HepG2 (cell line): Measurements from ENCODE around the gene C1S. TPM values are rescaled to one million over a fixed set of nuclear protein-coding genes. Genes with fewer than 3 reads are reported as not detected.

Source experiments
- ATAC-seq: fragments of 200-7000 bp; cut with Tn5 transposase; 3 replicates; pipeline ENCODE4 v1.9.1; 2020; ENCODE audit warnings: mild to moderate bottlenecking, moderate library complexity
- BruUV-seq: library from RNA; stranded (reverse); fragments of 400-500 nt; replicated peaks from 2 replicates; lab custom pipeline; 2021; lab: Mats Ljungman, UMichigan
- CTCF ChIA-PET: fragments of 300-600 bp; formaldehyde crosslinking; extraction: SDS; loops from one replicate; lab custom pipeline; 2021; ENCODE audit warnings: low total read pairs, inconsistent platforms, low intra/inter-chr PET ratio; lab: Yijun Ruan, JAX
- POLR2A ChIA-PET: fragments of 350-600 bp; sonication (Branson Sonifier 250); formaldehyde crosslinking; loops from one replicate; lab custom pipeline; 2020; ENCODE audit warnings: antibody characterized with exemption, inconsistent platforms; lab: Yijun Ruan, JAX
- DNase-seq: peaks from one replicate; pipeline ENCODE4 v3.0.0-alpha.2; 2015; ENCODE audit warnings: low spot score
- FAIRE-seq: peaks from 3 replicates; lab custom pipeline; 2011; peaks lifted over from hg19 to GRCh38; lab: Jason Lieb, UNC
- H2AFZ ChIP-seq: one replicate; pipeline ENCODE4 v1.6.1; 2011; ENCODE audit warnings: low read length, inconsistent platforms
- H3K27ac ChIP-seq: fragments of 300-600 bp; 3 replicates; pipeline ENCODE4 v1.8.0; 2011; ENCODE audit warnings: mixed run types, mild to moderate bottlenecking, mixed read lengths, low read length, inconsistent platforms; ENCODE audit not compliant: insufficient read depth; ENCODE audit errors: extremely low read length
- H3K27me3 ChIP-seq, 2 experiments: fragments of 200-600 bp in 1 of 2; 2 replicates in 1 of 2; 3 replicates in 1 of 2; pipeline versions ENCODE4 v1.6.0 to v1.8.0; 2011; ENCODE audit warnings: low read length in 2 of 2, mild to moderate bottlenecking in 2 of 2, moderate library complexity in 2 of 2, inconsistent platforms in 1 of 2; ENCODE audit not compliant: insufficient read depth in 2 of 2, control insufficient read depth in 1 of 2
- H3K36me3 ChIP-seq, 2 experiments: fragments of 200-600 bp in 1 of 2; replicated peaks in 1 of 2; 2 replicates in 1 of 2; 3 replicates in 1 of 2; pipeline versions ENCODE4 v1.5.1 to v1.8.0; 2011; ENCODE audit warnings: low read length in 2 of 2, inconsistent platforms in 1 of 2; ENCODE audit not compliant: insufficient read depth in 2 of 2, control insufficient read depth in 1 of 2
- H3K4me1 ChIP-seq: 2 replicates; pipeline ENCODE4 v1.5.1; 2012; ENCODE audit warnings: low read length, inconsistent platforms; ENCODE audit not compliant: insufficient read depth
- H3K4me2 ChIP-seq: 2 replicates; pipeline ENCODE4 v1.6.0; 2011; ENCODE audit warnings: low read depth, low read length, inconsistent platforms
- H3K4me3 ChIP-seq, 3 experiments: fragments of 200-600 bp in 1 of 3; sonication (generic), shearing (Covaris generic) in 1 of 3; replicated peaks in 1 of 3; 2 replicates each; pipeline ENCODE4 v1.5.1; 2011 to 2016; ENCODE audit warnings: low read length in 3 of 3, inconsistent platforms in 2 of 3, low read depth in 2 of 3, mild to moderate bottlenecking in 2 of 3, control low read depth in 1 of 3, mixed read lengths in 1 of 3; ENCODE audit not compliant: insufficient read depth in 1 of 3
- H3K79me2 ChIP-seq: one replicate; pipeline ENCODE4 v1.6.1; 2011; ENCODE audit warnings: low read length, inconsistent platforms; ENCODE audit not compliant: insufficient read depth
- H3K9ac ChIP-seq: 2 replicates; pipeline ENCODE4 v1.6.0; 2011; ENCODE audit warnings: mild to moderate bottlenecking, low read depth, low read length, inconsistent platforms; ENCODE audit not compliant: insufficient read depth
- H3K9me3 ChIP-seq: 2 replicates; pipeline ENCODE4 v1.5.1; 2012; ENCODE audit warnings: mild to moderate bottlenecking, low read length
- H4K20me1 ChIP-seq: 2 replicates; pipeline ENCODE4 v1.6.0; 2011; ENCODE audit warnings: inconsistent platforms, mild to moderate bottlenecking, low read length, moderate library complexity; ENCODE audit not compliant: insufficient read depth
- ATF4 ChIP-seq, 2 experiments: fragments of 450-650 bp in 1 of 2; sonication (generic) in 1 of 2; formaldehyde crosslinking; IDR thresholded peaks; 2 replicates each; pipeline versions ENCODE4 v1.5.0 to v1.8.0; 2020 to 2022; ENCODE audit warnings: mild to moderate bottlenecking in 1 of 2, missing genetic modification reagents in 1 of 2
- CEBPG ChIP-seq: IDR thresholded peaks from 2 replicates; pipeline ENCODE4 v1.6.1; 2016
- CREB3 ChIP-seq: sonication (generic); formaldehyde crosslinking; IDR thresholded peaks from 2 replicates; pipeline ENCODE4 v1.5.0; 2020; ENCODE audit warnings: missing genetic modification reagents
- DNMT1 ChIP-seq: sonication (generic); formaldehyde crosslinking; IDR thresholded peaks from 2 replicates; pipeline ENCODE4 v1.5.1; 2020; ENCODE audit warnings: mild to moderate bottlenecking, missing genetic modification reagents
- FOXA3 ChIP-seq: IDR thresholded peaks from 2 replicates; pipeline ENCODE4 v1.6.1; 2016; ENCODE audit warnings: missing genetic modification reagents, missing compliant biosample characterization
- GATAD2A ChIP-seq: IDR thresholded peaks from 2 replicates; pipeline ENCODE4 v1.6.1; 2016
- LCORL ChIP-seq, 2 experiments: fragments of 450-650 bp in 1 of 2; sonication (generic) in 1 of 2; formaldehyde crosslinking in 1 of 2; IDR thresholded peaks; 2 replicates each; pipeline versions ENCODE4 v1.5.0 to v1.6.1; 2017 to 2020; ENCODE audit warnings: antibody characterized with exemption in 1 of 2, missing genetic modification reagents in 1 of 2
- MBD4 ChIP-seq: IDR thresholded peaks from 2 replicates; pipeline ENCODE4 v1.6.1; 2012; ENCODE audit warnings: low read length, inconsistent platforms, borderline replicate concordance
- NFAT5 ChIP-seq: sonication (generic); formaldehyde crosslinking; IDR thresholded peaks from 2 replicates; pipeline ENCODE4 v1.4.0; 2020; ENCODE audit warnings: missing genetic modification reagents
- YY1 ChIP-seq: IDR thresholded peaks from 2 replicates; pipeline ENCODE4 v1.6.1; 2011; ENCODE audit warnings: low read length, low read depth, moderate library complexity, mild to moderate bottlenecking; ENCODE audit not compliant: insufficient read depth, insufficient replicate concordance
- ZNF282 ChIP-seq: fragments of 450-650 bp; IDR thresholded peaks from 2 replicates; pipeline ENCODE4 v1.6.1; 2018; ENCODE audit not compliant: partially characterized antibody
- ZNF512 ChIP-seq: sonication (generic); formaldehyde crosslinking; IDR thresholded peaks from 2 replicates; pipeline ENCODE4 v1.4.0; 2020; ENCODE audit warnings: mild to moderate bottlenecking, missing genetic modification reagents
- ZNF547 ChIP-seq: sonication (generic); formaldehyde crosslinking; IDR thresholded peaks from 2 replicates; pipeline ENCODE4 v1.5.1; 2020; ENCODE audit warnings: mild to moderate bottlenecking, missing genetic modification reagents
- ZNF775 ChIP-seq: sonication (generic); formaldehyde crosslinking; IDR thresholded peaks from 2 replicates; pipeline ENCODE4 v1.4.0; 2020; ENCODE audit warnings: missing genetic modification reagents, mild to moderate bottlenecking, moderate library complexity, borderline replicate concordance
- ZNF816 ChIP-seq: sonication (generic); formaldehyde crosslinking; IDR thresholded peaks from 2 replicates; pipeline ENCODE4 v1.8.0; 2022; ENCODE audit warnings: missing genetic modification reagents, mild to moderate bottlenecking, borderline replicate concordance
- WGBS: methylation state at CpG from one replicate; pipeline ENCODE4 v1.1.6; 2017; ENCODE audit warnings: low lambda C conversion rate; 5-methylcytosine and 5-hydroxymethylcytosine counted together
- in situ Hi-C: cut with HindIII; loops from 2 replicates; pipeline ENCODE4 v1.10.0; 2017; ENCODE audit warnings: low pct_unique_long_range_greater_than_20kb; ENCODE audit not compliant: extremely low pct_ligation_motif_present
- intact Hi-C: fragments of 100-400 bp; cut with micrococcal nuclease; formaldehyde crosslinking; loops from one replicate; pipeline ENCODE4 v1.10.0; 2022; ENCODE audit not compliant: unreplicated experiment
- polyA plus RNA-seq, 8 experiments: library from polyadenylated mRNA; depleted of rRNA in 3 of 8; stranded (reverse) in 7 of 8; unstranded in 1 of 8; fragments of >200 nt; fragmentation: Illumina TruSeq in 4 of 8; extraction: Trizol in 4 of 8; gene quantifications; 2 replicates each; pipeline versions ENCODE4 v1.2.1 to v1.2.3, GENCODE V29; 2011 to 2016; ENCODE audit warnings: low read depth in 4 of 8, missing spikeins in 1 of 8, mixed read lengths in 1 of 8; ENCODE audit not compliant: insufficient read depth in 1 of 8
- total RNA-seq, 5 experiments: library from RNA; depleted of rRNA; stranded (reverse); fragments of >200 nt; fragmentation: Illumina TruSeq; extraction: Trizol; gene quantifications; 2 replicates each; pipeline ENCODE4 v1.2.3, GENCODE V29; 2016; ENCODE audit warnings: low read depth in 1 of 5

C1S gene
- total and polyA plus RNA-seq, 2 of the 13 experiments (the other 11 are each of a cell fraction or from before 2014, with no cell fraction given), result 14.5 to 18.2 TPM

- H3K27ac ChIP-seq, result peak overlapping the region; percentile 99
- WGBS, result 5% methylated on average over 3 of the region's 3 CpGs
- no peak for DNase-seq
- BruUV-seq, result no TSS peak
- peak overlapping the region; percentile 90 for H3K9ac ChIP-seq
- CTCF ChIA-PET, result no interaction called here
- no peaks in the 10 kb centered on the region for H4K20me1 ChIP-seq
- H3K4me1 ChIP-seq, result peaks cover 36% of the 10 kb centered on the region
- in situ Hi-C loops, result no loop called here
- H3K9me3 ChIP-seq, result peaks cover 8% of the 10 kb centered on the region
- peaks cover 0 to 3% of the 10 kb centered on the region in 2 experiments; a peak in 2 of 5 replicates for H3K36me3 ChIP-seq
- H3K4me2 ChIP-seq, result peak overlapping the region; percentile 99
- no peak overlapping the region for H2AFZ ChIP-seq
- POLR2A ChIA-PET, result interaction anchor here (0.6 to 4.3 kb wide), 29 partner anchors 9 to 255 kb away, joined by 3 to 88 read pairs (median 8); partner anchors contain the start of genes C12orf57, C1S, CLSTN3 and EMG1
- H3K4me3 ChIP-seq, result peak overlapping the region; percentile 72 to 91 (median 74)
- peaks cover 22% of the 10 kb centered on the region for H3K79me2 ChIP-seq
- ATAC-seq, result no peak
- no peaks in the 10 kb centered on the region; a peak in 1 of 5 replicates for H3K27me3 ChIP-seq
- no peak for FAIRE-seq
- intact Hi-C loops, result loop anchor here (2.0 kb wide), 1 partner anchor 15 kb away; the partner anchor contains the start of gene C1R
- TF ChIP-seq YY1 (no peak), LCORL (IDR thresholded peaks at IDR 0.05) (no peak), LCORL (CRISPR knock-in tag; IDR thresholded peaks at IDR 0.05) (no peak), ZNF775 (CRISPR knock-in tag) (0 out of 2 replicates have a peak, but pooled peaks have one; percentile 30), ZNF512 (CRISPR knock-in tag) (no peak), ZNF282 (no peak), ZNF816 (CRISPR knock-in tag) (no peak), FOXA3 (CRISPR knock-in tag) (no peak), ATF4 (CRISPR knock-in tag; IDR thresholded peaks at IDR 0.05) (peak in 1 of 2 experiments; percentile 56; a peak in 1 of 4 replicates), GATAD2A (CRISPR knock-in tag) (no peak), MBD4 (no peak), NFAT5 (CRISPR knock-in tag) (no peak), ZNF547 (no peak), CREB3 (CRISPR knock-in tag) (no peak), DNMT1 (CRISPR knock-in tag) (no peak), CEBPG (CRISPR knock-in tag) (peak; percentile 48; the same call in 1 of the 2 replicates)
Measured at GRCh38 chr12:7107636-7108002, 47.1 kb downstream of the C1S start.
